GM21619 (cell line): ENCODE data around the gene CCSER1.

ENCODE experiments used
- ATAC-seq: cut with Tn5 transposase; IDR thresholded peaks from one replicate; pipeline ENCODE4 v1.9.1; 2021; ENCODE audit not compliant: unreplicated experiment

CCSER1 gene

GRCh38 chr4:90189178-90189577 lies 62.0 kb downstream of the CCSER1 start:
- ATAC-seq, result no peak

- no peak for ATAC-seq
Observed at GRCh38 chr4:90189946-90190345, 62.8 kb downstream of the CCSER1 start.

GRCh38 chr4:90190525-90190924 lies 63.3 kb downstream of the CCSER1 start:
- ATAC-seq, result no peak

- ATAC-seq, result no peak
Observed at GRCh38 chr4:90198086-90198847, 71.1 kb downstream of the CCSER1 start.

GRCh38 chr4:90207887-90208454 lies 80.8 kb downstream of the CCSER1 start:
- ATAC-seq, result no peak

GRCh38 chr4:90209922-90210321 lies 82.7 kb downstream of the CCSER1 start:
- ATAC-seq, result no peak

GRCh38 chr4:90211174-90211573 lies 84.0 kb downstream of the CCSER1 start:
- ATAC-seq, result no peak

GRCh38 chr4:90215286-90215685 lies 88.1 kb downstream of the CCSER1 start:
- peak; percentile 75 for ATAC-seq

- ATAC-seq, result peak; percentile 66
Observed at GRCh38 chr4:90219822-90220221, 92.6 kb downstream of the CCSER1 start.

- ATAC-seq, result no peak
Observed at GRCh38 chr4:90220459-90220858, 93.3 kb downstream of the CCSER1 start.

GRCh38 chr4:90226734-90227133 lies 99.5 kb downstream of the CCSER1 start:
- ATAC-seq, result no peak

GRCh38 chr4:90227177-90227576 lies 100.0 kb downstream of the CCSER1 start:
- ATAC-seq, result no peak

GRCh38 chr4:90234916-90235547 lies 107.8 kb downstream of the CCSER1 start:
- no peak for ATAC-seq

- ATAC-seq, result no peak
Observed at GRCh38 chr4:90237751-90238530, 110.7 kb downstream of the CCSER1 start.

GRCh38 chr4:90240333-90240732 lies 113.1 kb downstream of the CCSER1 start:
- no peak for ATAC-seq

GRCh38 chr4:90241008-90241407 lies 113.8 kb downstream of the CCSER1 start:
- no peak for ATAC-seq

GRCh38 chr4:90245837-90246236 lies 118.6 kb downstream of the CCSER1 start:
- no peak for ATAC-seq

GRCh38 chr4:90246816-90247215 lies 119.6 kb downstream of the CCSER1 start:
- ATAC-seq, result no peak

- ATAC-seq, result no peak
Observed at GRCh38 chr4:90254357-90254756, 127.2 kb downstream of the CCSER1 start.

GRCh38 chr4:90274175-90274574 lies 147.0 kb downstream of the CCSER1 start:
- ATAC-seq, result no peak

GRCh38 chr4:90280954-90281353 lies 153.8 kb downstream of the CCSER1 start:
- no peak for ATAC-seq
